ENCODE results near the gene PDE11A.

Gene PDE11A

DNA sequence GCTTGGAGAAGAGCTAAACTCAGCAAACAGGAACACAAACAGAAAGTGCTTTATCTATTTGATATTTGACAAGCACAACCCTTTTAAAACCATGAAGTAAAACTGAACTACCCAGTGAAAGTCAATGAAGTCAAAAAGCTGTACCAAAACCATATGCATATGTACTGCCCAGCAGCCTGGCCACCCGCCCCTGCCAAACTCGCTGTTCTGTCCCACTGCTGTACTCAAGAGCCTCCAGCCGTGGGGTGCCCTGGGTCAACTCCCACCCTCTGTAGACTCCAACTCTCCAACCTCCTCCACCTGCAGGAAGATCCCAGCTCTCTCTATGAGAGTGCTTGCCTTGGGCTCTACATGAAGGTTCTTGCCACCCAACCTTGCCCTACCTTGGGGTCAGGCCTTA lies 411.8 kb downstream of the PDE11A start:
- no peak for DNase-seq

- DNase-seq = no peak
These were observed 414.3 kb downstream of the PDE11A start for GRCh38 chr2:177658309-177658708.

DNA sequence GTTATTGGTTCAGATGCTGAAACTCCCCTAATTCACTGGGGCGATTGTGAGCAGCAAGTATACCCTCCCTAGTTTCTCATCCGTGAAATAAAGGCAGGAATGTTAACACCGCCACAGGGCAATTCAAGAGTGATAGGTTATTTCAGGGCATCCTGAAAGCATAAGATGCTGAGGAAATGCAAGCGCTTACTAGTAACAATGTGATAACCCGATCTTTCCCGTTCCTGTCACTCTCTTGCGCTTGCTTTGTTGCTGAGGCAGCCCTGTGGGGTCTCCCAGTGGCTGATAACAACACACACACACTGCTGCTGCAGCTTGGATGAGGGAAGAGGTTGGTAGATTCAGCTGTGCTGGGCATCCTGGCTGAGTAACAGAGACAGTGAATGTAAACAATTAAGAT lies 420.7 kb downstream of the PDE11A start:
- no peak for DNase-seq

- no peak for DNase-seq
These were observed 422.7 kb downstream of the PDE11A start for GRCh38 chr2:177649568-177650518.

- DNase-seq = no peak
These were observed 425.8 kb downstream of the PDE11A start for GRCh38 chr2:177646791-177647190.

GRCh38 chr2:177646241-177646640 lies 426.3 kb downstream of the PDE11A start:
- DNase-seq = no peak

- DNase-seq = no peak
These were observed 431.2 kb downstream of the PDE11A start for GRCh38 chr2:177641331-177641730.

GRCh38 chr2:177640423-177640822 lies 432.2 kb downstream of the PDE11A start:
- no peak for DNase-seq

GRCh38 chr2:177639262-177639914 lies 433.2 kb downstream of the PDE11A start:
- DNase-seq = no peak

- no peak for DNase-seq
These were observed 434.1 kb downstream of the PDE11A start for GRCh38 chr2:177638507-177638906.

DNA sequence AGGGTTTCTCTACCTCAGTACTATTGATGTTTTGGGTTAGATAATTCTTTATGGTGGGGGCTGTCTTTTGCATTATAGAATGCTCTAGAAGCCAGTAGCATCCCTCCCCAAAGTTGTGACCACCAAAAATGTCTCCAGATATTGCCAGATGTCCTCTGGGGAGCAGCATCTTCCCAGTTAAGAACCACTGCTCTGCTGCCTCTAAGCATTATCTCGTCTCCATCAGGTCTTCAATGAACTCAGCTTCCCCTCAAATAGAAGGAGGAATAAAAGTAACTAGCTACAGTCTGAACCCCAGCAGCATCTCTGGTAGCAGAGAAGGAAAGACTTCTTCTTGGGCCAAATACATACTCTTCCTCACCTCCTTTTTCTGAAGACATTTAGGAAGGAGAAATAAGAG lies 435.9 kb downstream of the PDE11A start:
- DNase-seq = no peak

DNA sequence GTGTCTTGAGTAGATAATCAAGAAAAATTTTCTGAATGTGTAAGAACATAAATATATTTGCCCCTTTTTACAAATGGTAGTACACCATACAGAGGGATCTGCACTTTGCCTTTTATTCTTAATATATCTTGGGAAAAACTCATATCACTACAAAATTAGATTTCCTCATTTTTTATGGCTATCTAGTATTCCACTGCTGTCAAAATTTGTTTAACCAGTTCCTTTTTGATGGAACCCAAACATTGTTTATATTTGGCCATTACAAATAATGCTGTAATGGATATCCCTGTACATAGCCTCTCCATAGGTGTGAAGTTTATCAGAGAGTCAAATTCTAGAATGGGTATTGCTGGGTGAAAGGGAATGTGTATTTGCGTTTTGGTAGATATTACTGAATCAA lies 436.9 kb downstream of the PDE11A start:
- no peak for DNase-seq

DNA sequence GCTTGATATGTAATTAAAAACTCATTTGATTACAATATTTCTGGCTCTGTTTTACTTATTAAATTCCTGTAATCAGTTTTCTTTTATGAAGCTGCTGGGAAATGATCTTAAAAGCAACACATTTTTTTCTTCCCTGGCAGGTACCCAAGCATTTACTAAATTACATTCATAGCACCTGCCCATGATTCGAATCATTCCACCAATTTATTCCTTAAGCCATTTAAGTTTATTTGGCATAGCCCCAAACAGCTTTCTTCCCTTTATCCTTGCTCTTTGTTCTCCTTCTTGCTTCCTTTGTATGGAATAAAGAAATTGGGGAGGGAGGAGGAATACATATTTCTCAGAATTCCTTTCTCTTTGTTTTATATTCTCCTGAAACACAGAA lies 438.7 kb downstream of the PDE11A start:
- no peak for DNase-seq

DNA sequence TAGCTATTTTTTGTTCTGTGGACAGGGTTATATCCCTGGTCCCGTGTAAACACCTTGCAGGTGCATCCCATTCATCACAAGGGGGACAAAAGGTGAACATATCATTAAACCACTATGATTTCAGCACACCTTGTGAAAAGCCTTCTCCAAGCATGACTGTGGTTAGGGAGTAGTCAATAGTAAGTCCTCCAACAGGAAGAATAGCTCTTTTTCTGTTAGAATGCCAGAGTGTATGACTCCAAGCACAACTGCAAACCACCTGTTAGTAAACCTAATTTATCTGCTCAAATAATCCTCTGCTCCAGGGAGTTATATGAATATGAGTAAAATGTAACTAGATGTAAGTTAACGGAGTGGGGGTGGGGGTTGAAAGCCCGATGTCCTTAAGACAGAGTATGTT lies 439.5 kb downstream of the PDE11A start:
- DNase-seq = no peak

- DNase-seq = no peak
These were observed 440.9 kb downstream of the PDE11A start for GRCh38 chr2:177631680-177632079.

- no peak for DNase-seq
These were observed 443.1 kb downstream of the PDE11A start for GRCh38 chr2:177629357-177630024.

DNA sequence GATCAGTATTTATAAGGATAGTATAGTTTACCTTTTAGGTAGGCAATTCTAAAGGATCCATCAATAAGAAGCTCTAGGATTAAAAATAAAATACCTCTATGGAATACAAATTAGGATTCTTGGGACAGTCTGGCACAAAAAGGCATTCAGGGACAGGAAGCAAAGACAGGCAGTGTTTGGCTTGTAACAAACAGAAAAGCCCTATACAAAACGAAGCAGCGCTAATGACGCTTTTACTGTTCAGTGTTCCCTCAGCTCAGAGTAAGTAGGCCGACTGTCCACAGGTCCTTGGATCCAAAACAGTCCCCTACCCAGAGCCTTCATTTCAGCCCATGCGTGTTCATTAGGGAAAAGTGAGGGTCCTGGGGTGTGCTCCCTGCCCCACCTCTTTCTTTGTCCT lies 443.7 kb downstream of the PDE11A start:
- DNase-seq = no peak

DNA sequence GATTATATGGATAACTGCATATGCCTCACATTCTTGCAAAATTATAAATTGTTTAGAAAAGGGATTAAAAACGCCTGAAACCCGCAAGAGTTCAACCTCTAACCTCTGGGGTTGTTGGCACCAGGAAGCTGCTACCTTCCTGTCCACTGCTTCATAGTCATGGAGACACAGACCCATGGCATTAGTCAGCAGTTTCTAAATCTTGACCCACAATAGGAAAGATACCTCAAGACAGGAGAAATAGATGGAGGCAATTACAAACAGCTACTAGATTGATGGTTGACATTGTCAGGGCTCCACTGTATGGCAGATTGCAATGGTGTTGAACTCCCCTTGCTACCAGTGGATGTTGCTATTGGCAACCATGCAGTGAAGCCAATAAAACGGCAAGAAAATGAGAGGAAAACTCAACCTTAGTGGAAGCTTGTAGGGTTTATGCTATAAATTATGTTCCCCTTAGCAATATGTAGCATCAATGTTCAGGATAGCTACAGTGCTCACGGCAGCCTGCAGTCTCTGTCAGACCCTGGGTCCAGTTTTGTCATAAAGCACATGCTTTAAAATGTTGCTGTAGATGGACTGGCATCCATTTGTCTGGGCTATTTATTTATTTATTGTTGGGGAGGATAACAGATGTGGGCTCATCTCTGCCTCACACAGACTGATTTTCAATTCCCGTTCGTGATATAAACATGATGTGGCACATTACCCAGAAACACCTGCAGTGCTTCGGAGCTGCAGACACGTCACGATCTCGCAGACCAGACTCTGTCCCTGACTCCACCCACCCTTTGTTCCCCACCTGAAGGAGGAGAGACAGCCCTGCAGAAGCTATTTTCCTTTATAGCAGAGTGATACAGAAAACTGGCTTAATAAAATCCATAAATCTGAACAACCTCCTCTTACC lies 446.6 kb downstream of the PDE11A start:
- DNase-seq = no peak

DNA sequence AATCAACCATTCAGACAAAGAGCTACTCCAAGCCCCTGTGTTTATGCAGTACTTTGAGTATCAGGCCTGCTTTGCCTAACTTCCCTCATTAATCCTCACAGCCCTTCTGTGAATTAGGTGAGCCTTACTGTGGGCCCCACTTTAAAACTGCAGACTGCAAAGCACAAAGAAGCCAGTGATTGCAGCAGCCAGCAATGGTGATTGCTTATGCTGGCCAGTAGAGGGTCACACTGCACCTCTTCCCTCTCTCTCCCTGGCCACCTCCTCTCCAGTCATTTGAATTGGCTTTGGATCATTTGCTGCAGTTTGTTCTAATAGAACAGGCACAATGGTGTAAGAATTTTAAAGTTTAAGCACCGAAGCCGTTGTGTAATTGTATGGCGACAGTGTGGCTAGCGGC lies 450.1 kb downstream of the PDE11A start:
- DNase-seq = no peak

DNA sequence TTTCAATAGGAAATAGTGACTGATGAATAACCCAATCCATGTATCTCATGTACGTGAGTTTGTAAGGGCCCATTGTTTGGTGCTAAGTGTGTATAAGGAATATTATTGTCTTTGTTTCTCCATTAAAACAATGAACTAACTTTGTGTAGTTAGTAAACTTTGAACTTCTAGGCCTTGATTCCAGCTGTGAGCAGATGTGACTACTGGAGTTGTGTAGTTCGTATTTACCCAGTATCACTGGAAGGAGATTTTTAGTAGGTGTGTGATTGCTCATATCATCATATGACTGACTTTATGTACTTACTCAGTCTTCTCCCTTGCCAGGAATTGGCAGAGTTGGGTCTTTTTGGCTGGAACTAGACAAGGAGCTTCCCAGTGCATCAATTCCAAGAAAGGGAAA lies 452.6 kb downstream of the PDE11A start:
- DNase-seq = no peak

DNA sequence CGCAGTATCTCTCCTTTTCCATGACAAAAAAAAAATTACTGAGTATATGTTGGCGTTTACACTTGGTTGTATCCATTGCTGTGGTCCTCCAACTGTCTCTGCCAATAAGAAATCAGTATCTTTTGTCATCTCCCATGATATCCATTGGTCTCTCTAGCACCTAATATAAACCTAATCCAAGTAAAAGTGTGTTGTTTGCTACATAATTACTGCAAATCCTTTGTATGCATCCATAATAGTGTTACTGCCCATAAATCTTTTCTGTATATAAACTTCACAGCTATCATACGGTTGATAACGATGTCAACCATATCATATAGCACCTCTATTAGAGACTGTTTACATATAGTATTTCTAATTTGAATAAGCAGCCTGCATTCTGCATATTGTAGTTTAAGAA lies 453.1 kb downstream of the PDE11A start:
- no peak for DNase-seq
